GM19043 (cell line): Measurements from ENCODE around the gene PAH.
A peak's percentile ranks its signal among the peaks of the same experiment; 100 is the strongest.

ENCODE experiments used
- ATAC-seq: cut with Tn5 transposase; IDR thresholded peaks from one replicate; pipeline ENCODE4 v1.9.1; 2021; ENCODE audit warnings: low read depth; ENCODE audit not compliant: unreplicated experiment

The PAH gene

DNA sequence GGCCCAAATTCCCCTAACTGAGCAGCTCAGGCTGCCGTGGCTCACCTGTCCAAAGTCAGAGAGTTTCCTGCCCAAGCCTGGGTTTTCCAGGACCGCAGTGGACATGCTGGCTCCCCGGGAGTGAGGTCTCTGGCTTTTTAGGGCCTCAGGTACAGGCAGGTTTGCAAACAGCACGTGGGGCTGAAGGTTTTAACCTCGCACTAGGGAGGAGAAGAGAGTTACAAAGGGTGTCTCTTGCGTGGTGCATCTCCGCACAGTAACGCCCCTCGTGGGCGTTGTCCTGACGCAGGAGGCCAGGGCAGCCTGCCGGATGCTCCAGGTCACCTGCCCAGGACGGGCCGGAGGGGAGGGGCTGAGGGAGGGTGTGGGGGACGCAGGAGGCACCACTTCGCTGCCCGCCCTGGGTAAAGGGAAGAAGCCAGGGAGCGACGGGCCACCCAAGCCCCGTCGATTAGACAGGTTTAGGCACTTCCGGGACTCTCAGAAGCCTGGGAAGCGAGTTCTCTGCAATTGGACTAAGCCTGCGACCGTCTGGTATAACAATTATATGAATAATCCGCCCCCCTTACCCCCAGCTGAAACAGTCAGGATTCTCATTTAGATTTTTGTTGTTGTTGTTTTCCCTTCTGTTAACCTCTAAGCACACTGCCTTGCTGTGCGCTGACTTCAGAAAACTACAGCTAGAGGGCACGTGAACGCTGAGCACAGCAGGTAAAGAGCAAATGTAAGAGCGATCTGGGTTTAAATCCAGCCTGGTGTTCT lies at the start of gene PAH:
Gene PAH (minus strand): TSS at position 219 of the 762 bp plus-strand sequence. CDS start 114 bp downstream, at position 105.
- ATAC-seq: no peak

DNA sequence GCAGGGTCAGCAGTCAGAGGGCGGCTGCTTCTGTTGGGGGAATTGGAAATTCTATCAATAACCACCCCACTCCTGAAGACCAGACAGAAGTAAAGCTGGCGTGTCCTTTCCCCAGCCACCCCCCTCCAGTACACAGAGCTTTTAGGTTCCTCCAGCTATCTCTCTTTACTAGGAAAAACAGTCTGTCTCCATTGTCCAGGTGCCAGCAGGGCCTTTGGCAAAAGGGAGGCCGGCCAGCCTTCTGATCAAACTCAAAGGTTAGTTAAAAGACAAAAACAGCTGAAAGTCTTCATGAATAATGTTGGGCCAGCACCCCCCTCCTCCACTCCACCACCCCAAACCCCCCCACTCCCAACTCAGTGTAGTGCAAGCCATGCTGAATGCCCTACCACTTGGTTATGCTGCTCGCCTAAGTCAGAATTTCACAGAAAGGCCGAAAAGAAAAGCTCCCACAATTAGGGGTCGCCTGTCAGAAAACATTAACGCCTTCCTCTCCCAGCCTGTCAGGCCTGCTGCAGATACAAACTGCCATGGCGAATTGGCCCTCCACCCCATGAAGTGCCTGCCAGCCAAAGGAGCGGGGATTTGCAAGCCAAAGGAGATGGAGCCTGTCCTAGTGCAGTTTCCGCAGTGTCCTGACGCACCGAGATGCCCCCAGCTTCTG lies 49.3 kb upstream of the PAH start:
- ATAC-seq: no peak

DNA sequence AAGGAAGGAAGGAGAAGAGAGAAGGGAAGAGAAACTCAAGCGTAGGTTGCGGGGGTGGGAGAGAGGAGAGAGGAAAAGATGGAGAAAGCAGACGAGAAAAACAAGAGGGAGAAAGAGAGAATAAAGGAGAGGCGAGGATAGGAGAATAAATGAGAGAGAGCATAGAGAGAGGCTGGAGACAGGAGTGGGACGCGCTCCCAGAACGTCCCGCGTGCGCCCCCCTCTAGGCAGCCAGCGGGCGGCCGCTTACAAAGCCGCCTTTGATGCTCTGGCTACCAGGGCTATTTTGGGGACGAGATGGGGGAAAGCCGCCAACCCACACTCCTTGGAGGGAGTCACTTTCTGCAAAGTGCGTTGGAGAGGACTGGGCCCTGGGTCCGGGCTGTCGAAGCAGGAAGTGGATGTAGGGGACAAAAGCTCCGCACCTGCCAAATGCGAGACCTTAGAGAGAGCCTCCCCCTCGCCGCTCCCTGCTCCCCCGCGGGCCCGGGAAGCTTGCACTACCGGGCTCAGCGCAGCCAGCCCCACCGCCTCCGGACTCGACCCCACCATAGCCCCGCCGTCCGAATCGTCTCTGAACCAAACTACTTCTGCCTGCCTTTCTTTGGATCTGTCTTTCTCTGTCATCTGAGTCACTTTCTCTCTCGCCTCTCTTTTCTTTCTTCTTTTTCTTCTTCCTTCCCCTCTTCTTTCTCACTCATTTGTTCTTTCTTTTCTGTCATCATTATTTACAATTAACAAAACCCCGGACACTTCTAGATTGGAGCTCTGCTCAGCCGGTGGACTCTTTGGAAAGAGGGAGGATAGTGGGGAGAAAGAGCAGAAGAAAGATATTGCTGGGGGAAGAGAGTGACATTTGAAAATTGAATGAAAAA lies 48.5 kb upstream of the PAH start:
- no peak for ATAC-seq

DNA sequence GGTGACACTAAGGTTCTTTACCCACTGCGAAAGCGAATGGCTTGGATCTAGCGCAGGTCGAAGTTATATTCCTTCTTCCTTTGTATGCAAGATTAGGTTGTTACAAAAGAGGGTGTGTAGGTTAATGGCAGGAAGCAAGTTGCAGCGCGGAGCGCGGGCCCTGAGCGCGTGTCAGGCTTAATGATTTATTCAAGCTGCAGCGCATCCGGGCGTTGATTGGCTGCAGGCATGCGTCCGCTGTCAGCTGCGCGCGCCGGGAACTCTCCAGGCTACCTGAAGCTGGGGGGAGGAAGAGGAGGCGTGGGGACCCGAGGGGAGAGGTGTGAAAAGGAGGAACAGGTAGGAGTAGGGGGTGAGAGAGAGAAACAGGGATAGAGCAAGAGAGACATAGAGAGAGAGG lies 47.8 kb upstream of the PAH start:
- peak; percentile 52 for ATAC-seq

- no peak for ATAC-seq
These were observed 46.8 kb upstream of the PAH start for GRCh38 chr12:102963796-102964195.

DNA sequence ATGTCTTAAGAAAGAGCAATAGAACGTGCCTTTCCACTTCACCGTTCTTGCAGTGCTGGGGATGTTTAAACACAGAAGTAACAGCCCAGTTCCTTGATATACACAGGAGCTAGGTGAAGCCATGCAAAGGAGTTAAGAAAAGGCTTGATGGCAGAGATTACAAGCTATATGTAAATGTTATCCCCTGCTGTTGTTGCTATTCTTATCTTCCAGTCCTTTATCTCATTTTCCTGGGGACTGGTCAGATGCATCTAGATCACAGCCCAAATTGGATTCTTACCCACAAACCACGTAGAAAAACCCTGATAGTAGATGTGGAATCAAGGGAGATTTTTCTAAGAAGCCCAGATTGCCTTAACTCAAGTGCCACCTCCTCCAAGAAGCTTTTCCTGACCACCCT lies 45.9 kb upstream of the PAH start:
- no peak for ATAC-seq

DNA sequence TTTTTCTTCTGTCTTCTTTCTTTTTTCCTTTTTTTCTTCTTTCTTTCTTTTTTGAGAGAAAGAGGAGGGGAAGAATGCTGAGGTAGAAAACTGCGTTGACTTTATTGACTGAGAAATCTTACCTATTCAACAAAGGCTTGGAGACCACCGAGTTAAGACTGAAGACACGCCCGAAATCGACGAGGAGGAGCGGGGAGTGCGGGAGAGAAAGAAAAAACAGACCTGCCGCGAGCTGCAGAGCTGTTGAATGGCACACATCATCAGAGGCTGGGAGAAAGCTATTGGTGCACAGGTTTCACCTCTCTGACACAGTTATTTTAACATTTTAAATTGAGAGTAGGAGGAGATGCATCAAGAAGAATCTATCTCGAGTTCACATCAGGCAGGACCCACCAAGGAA lies 45.5 kb upstream of the PAH start:
- ATAC-seq: no peak

- no peak for ATAC-seq
These were observed 44.4 kb upstream of the PAH start for GRCh38 chr12:102961466-102961855.

DNA sequence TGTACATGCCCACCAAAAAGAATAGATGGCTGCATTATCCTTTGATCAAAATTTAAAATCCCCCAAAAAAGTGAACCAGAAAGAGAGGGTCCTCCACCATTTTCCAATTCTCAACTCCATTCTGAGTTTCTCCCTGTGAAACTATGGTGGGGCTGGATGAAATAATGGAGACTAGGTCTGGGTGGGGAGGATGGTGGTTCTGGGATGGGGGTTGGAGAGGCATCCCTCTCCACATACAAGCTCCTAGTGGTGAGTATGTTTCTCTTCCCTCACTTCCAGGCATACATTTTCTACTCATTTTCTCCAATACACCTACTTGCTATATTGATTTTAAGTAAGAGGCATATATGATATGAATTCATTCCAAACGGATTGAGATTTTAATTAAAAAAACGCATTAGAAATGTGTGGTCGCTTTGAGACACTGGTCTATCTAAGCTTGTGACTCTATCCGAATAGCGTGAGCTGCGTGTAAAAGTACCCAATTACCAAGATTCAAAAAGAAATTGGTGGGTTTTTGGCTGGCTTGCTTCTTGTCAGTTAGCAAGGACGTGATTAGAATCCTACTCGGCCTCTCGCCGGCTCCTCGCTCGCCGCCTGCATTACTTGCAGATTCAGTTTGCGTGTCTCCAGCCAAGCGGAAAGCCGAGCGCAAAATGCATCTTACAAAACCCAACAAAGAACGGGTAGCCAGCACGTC lies 43.9 kb upstream of the PAH start:
- ATAC-seq: no peak

DNA sequence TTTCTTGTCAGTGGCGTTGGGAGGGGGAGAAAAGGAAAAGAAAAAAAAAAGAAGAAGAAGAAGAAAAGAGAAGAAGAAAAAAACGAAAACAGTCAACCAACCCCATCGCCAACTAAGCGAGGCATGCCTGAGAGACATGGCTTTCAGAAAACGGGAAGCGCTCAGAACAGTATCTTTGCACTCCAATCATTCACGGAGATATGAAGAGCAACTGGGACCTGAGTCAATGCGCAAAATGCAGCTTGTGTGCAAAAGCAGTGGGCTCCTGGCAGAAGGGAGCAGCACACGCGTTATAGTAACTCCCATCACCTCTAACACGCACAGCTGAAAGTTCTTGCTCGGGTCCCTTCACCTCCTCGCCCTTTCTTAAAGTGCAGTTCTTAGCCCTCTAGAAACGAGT lies 42.3 kb upstream of the PAH start:
- no peak for ATAC-seq

- ATAC-seq: no peak
These were observed 41.8 kb upstream of the PAH start for GRCh38 chr12:102958830-102959176.

DNA sequence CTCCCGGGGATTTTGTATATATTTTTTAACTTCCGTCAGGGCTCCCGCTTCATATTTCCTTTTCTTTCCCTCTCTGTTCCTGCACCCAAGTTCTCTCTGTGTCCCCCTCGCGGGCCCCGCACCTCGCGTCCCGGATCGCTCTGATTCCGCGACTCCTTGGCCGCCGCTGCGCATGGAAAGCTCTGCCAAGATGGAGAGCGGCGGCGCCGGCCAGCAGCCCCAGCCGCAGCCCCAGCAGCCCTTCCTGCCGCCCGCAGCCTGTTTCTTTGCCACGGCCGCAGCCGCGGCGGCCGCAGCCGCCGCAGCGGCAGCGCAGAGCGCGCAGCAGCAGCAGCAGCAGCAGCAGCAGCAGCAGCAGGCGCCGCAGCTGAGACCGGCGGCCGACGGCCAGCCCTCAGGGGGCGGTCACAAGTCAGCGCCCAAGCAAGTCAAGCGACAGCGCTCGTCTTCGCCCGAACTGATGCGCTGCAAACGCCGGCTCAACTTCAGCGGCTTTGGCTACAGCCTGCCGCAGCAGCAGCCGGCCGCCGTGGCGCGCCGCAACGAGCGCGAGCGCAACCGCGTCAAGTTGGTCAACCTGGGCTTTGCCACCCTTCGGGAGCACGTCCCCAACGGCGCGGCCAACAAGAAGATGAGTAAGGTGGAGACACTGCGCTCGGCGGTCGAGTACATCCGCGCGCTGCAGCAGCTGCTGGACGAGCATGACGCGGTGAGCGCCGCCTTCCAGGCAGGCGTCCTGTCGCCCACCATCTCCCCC lies 41.2 kb upstream of the PAH start:
- peak; percentile 43 for ATAC-seq

- ATAC-seq: no peak
These were observed 40.5 kb upstream of the PAH start, which contains the start of gene ASCL1 for GRCh38 chr12:102957339-102958050. Gene ASCL1 (plus strand): TSS chr12:102957674. CDS start chr12:102958245, 571 bp downstream.

GRCh38 chr12:102956738-102957327 lies 39.8 kb upstream of the PAH start:
- ATAC-seq: no peak

DNA sequence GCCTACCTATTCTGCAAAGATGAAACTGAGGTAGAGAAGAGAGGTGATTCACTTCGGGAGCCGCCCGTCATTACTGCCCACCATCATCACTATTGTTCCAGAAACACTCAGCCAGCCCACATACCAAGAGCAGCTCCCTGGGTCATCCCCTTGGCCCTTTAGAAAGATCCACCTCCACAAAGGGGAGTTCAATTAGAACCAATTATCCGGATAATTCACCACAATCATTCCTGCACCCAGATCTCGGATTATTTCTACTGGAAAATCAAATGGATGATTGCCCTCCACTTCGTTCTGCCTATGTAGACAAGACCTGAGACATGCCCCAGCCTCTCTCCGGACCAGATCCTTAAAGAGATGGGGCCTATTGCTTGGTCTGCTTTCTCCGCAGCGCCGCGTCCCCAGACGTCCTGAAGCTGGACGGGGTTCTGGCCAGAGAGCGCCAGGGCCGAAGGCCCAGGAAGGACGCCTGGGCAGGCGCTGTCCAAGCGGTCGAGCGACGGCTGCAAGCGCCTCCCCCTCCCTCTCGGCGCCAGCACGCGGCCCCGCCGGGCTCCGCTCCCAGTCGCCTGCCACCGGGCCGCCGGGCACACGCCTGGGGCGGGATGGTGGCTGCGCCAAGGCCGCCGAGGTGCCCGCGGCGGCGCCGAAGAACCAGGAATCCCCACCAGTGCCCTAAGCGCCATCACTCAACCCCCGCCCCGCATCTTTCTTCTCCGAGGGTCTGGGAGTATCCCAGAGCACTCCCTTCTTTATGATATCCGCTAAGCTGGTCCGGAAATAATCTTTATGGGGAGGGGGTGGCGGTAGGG lies 39.1 kb upstream of the PAH start:
- no peak for ATAC-seq

GRCh38 chr12:102954134-102954533 lies 37.1 kb upstream of the PAH start:
- ATAC-seq: no peak

- no peak for ATAC-seq
These were observed 36.2 kb upstream of the PAH start for GRCh38 chr12:102953221-102953620.

GRCh38 chr12:102951841-102952240 lies 34.8 kb upstream of the PAH start:
- ATAC-seq: no peak
